ENCODE results near the gene THSD1. TPM values are rescaled to one million over a fixed set of nuclear protein-coding genes. Genes with fewer than 3 reads are reported as not detected.

The THSD1 gene
- total and polyA plus RNA-seq, 7 experiments from 2014 or later, result 0.12 to 0.54 (median 0.29) TPM

- Mint-ChIP-seq H3K27me3 (peaks cover 0 to 5% (median 0%) of the 10 kb centered on the region in 5 donors), H3K36me3 (peaks cover 0 to 9% (median 0%) of the 10 kb centered on the region in 5 donors), H3K4me1 (peaks cover 21 to 57% (median 49%) of the 10 kb centered on the region in 7 donors), H3K27ac (peak overlapping the region; percentile 36 to 94 (median 87)), H3K9me3 (peaks cover 0 to 1% (median 0%) of the 10 kb centered on the region in 11 donors), H3K4me3 (peak overlapping the region; percentile 80 to 95 (median 88))
- ChIA-PET CTCF (interaction anchor here (0.6 to 2.3 kb wide), 10 partner anchors 8 to 262 kb away, joined by 3 to 11 read pairs (median 4); partner anchors contain the start of gene SUGT1), POLR2A (interaction anchor here (0.9 to 1.9 kb wide), 4 partner anchors 18 to 997 kb away, joined by 3 to 7 read pairs (median 6); partner anchors contain the start of gene SUGT1)
- intact Hi-C loops (cut with micrococcal nuclease), result loop anchor here (2.0 to 10.0 kb wide), 3 partner anchors 34 to 1536 kb away; no protein-coding TSS in a partner anchor
- peaks cover 0 to 4% (median 0%) of the 10 kb centered on the region in 3 experiments for H3K36me3 ChIP-seq (ENCODE audit: control insufficient read depth in 2 of 3, insufficient read depth in 3 of 3, low read length in 3 of 3)
- H3K4me1 ChIP-seq (ENCODE audit: control insufficient read depth in 2 of 2, insufficient read depth in 2 of 2, low read length in 2 of 2), result peaks cover 29 to 30% of the 10 kb centered on the region in 2 donors
- no peaks in the 10 kb centered on the region for H3K27me3 ChIP-seq (ENCODE audit: control insufficient read depth in 2 of 2, insufficient read depth in 2 of 2, low read length in 2 of 2)
- H3K9me3 ChIP-seq (ENCODE audit: control insufficient read depth in 2 of 3, low read length in 3 of 3), result no peaks in the 10 kb centered on the region
- DNase-seq (no peak), ATAC-seq (no peak)
- peak overlapping the region; percentile 48 for H3K27ac ChIP-seq (ENCODE audit: low read depth, low read length)
- H3K4me3 ChIP-seq (ENCODE audit: low read length), result no peak overlapping the region
Measured at GRCh38 chr13:52451135-52451804, 45.3 kb upstream of the THSD1 start.

GRCh38 chr13:52450793-52451116 lies 44.8 kb upstream of the THSD1 start:
- CTCF ChIA-PET, result interaction anchor here (0.6 to 2.3 kb wide), 10 partner anchors 8 to 262 kb away, joined by 3 to 11 read pairs (median 4); partner anchors contain the start of gene SUGT1
- DNase-seq (no peak), ATAC-seq (no peak)
- Histone ChIP-seq H3K9me3 (ENCODE audit: control insufficient read depth in 2 of 3, low read length in 3 of 3) (no peaks in the 10 kb centered on the region), H3K4me3 (ENCODE audit: low read length) (peak overlapping the region; percentile 92), H3K27me3 (ENCODE audit: control insufficient read depth in 2 of 2, insufficient read depth in 2 of 2, low read length in 2 of 2) (no peaks in the 10 kb centered on the region), H3K27ac (ENCODE audit: low read depth, low read length) (peak overlapping the region; percentile 48), H3K4me1 (ENCODE audit: control insufficient read depth in 2 of 2, insufficient read depth in 2 of 2, low read length in 2 of 2) (peaks cover 26 to 27% of the 10 kb centered on the region in 2 donors), H3K36me3 (ENCODE audit: control insufficient read depth in 2 of 3, insufficient read depth in 3 of 3, low read length in 3 of 3) (peaks cover 0 to 4% (median 0%) of the 10 kb centered on the region in 3 experiments)
- Mint-ChIP-seq H3K36me3 (peaks cover 0 to 6% (median 0%) of the 10 kb centered on the region in 5 donors), H3K27ac (peak overlapping the region; percentile 36 to 94 (median 87)), H3K4me1 (peaks cover 17 to 54% (median 45%) of the 10 kb centered on the region in 7 donors), H3K27me3 (peaks cover 0 to 5% (median 0%) of the 10 kb centered on the region in 5 donors), H3K9me3 (peaks cover 0 to 1% (median 0%) of the 10 kb centered on the region in 11 donors), H3K4me3 (peak overlapping the region; percentile 80 to 95 (median 88))
- intact Hi-C loops (cut with micrococcal nuclease), result loop anchor here (1.0 to 10.0 kb wide), 10 partner anchors 15 to 1536 kb away; partner anchors contain the start of gene SUGT1 (in 2 of the 2)
- POLR2A ChIA-PET, result interaction anchor here (1.1 to 1.9 kb wide), 4 partner anchors 18 to 203 kb away, joined by 4 to 7 read pairs (median 6); partner anchors contain the start of gene SUGT1

DNA sequence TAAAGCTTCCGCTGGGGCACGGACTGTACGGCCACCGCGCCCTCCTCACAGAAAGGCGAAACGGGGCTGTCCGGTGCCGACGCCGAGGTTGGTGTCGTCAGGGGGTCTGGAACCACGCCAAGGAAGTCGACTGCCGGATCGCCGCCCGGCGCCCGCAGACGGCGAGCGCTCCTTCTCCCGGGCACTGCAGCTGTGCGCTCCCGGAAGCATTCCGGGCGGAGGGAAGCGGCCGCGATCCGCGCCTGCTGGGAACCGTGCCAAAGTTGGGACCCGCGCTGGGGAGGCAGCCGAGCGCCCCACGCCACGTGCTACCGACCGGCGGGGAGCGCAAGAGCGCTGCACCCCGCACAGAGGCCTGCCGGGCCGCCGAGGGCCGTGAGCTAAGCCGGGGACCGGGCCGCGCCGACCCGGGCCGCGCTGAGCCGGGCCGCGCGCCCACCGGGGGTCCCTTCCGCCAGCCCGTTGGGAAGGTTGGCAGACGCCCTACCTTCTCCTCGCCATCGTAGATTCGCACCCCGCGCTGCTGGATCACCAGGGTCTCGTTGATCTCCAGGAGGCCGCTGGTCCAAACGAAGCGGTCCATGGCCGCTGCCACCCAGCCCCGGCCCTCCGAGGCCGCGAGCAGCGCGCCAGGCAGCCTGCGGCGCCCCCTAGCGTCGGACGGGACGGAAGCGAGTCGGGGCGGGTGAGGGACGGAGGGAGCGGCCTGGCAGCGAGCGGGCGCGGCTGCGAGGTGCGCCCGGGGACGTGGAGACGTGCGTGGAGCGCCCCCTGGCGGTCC lies 44.2 kb upstream of the THSD1 start, which contains the start of gene VPS36:
Gene VPS36 (minus strand): TSS at position 623 of the 781 bp plus-strand sequence. CDS start 40 bp downstream, at position 583.
- H3K36me3 Mint-ChIP-seq, result peaks cover 0 to 6% (median 0%) of the 10 kb centered on the region in 5 donors
- ChIA-PET POLR2A (interaction anchor here (0.7 to 2.1 kb wide), 7 partner anchors 10 to 256 kb away, joined by 3 to 7 read pairs (median 4); partner anchors contain the start of gene SUGT1), CTCF (interaction anchor here (0.5 to 2.3 kb wide), 13 partner anchors 9 to 261 kb away, joined by 3 to 11 read pairs (median 4); partner anchors contain the start of gene SUGT1)
- H3K4me3 Mint-ChIP-seq, result peak within 1 kb of the TSS; percentile 80 to 98 (median 94)
- peak; percentile 85 for ATAC-seq
- H3K4me3 ChIP-seq (ENCODE audit: low read length), result peak within 1 kb of the TSS; percentile 92
- H3K4me1 ChIP-seq (ENCODE audit: control insufficient read depth in 2 of 2, insufficient read depth in 2 of 2, low read length in 2 of 2), result peaks cover 26 to 27% of the 10 kb centered on the region in 2 donors
- peak within 1 kb of the TSS; percentile 88 for H3K27ac ChIP-seq (ENCODE audit: low read depth, low read length)
- peaks cover 17 to 52% (median 45%) of the 10 kb centered on the region in 7 donors for H3K4me1 Mint-ChIP-seq
- peak; percentile 85 to 99 (median 95) for DNase-seq
- no peaks in the 10 kb centered on the region for H3K27me3 ChIP-seq (ENCODE audit: control insufficient read depth in 2 of 2, insufficient read depth in 2 of 2, low read length in 2 of 2)
- peaks cover 0 to 3% (median 0%) of the 10 kb centered on the region in 5 donors for H3K27me3 Mint-ChIP-seq
- no peaks in the 10 kb centered on the region for H3K9me3 Mint-ChIP-seq
- H3K27ac Mint-ChIP-seq, result peak within 1 kb of the TSS; percentile 58 to 96 (median 90)
- no peaks in the 10 kb centered on the region for H3K9me3 ChIP-seq (ENCODE audit: control insufficient read depth in 2 of 3, low read length in 3 of 3)
- intact Hi-C loops (cut with micrococcal nuclease), result loop anchor here (1.0 to 10.0 kb wide), 10 partner anchors 15 to 1535 kb away; partner anchors contain the start of gene SUGT1 (in 2 of the 2)
- H3K36me3 ChIP-seq (ENCODE audit: control insufficient read depth in 2 of 3, insufficient read depth in 3 of 3, low read length in 3 of 3), result peaks cover 0 to 4% (median 0%) of the 10 kb centered on the region in 3 experiments

DNA sequence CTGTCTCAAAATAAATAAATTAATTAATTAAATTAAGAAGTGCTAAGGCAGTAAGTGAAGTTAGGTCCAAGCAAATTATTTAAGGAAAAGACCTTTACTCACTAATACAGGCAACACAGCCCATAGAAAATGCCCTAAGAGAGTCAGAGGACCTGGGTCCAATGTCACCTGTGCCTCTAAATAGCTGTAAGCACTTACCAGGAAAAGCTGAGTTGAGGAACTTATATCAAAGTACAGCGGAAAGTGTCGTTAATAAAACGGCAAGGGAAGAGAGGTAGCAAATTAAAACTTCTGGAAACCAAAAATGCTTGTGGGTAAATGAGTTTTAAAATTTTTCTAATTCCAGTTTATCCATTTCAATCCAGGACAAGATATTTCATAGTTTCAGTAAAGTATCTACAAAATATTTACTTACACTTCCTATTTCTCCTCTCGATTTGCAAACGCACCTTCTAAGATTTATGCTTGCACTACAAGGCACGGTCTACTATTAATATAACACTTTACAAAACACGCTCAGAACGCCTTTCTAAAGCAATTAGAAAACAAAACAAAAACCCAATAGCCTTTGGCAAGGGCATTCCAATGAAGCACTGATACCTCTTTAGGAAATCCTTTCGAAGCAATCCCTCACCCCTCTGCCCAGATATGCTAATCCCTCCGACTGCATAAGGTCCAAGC lies 43.5 kb upstream of the THSD1 start:
- Histone ChIP-seq H3K4me3 (ENCODE audit: low read length) (peak overlapping the region; percentile 92), H3K36me3 (ENCODE audit: control insufficient read depth in 2 of 3, insufficient read depth in 3 of 3, low read length in 3 of 3) (peaks cover 0 to 4% (median 0%) of the 10 kb centered on the region in 3 experiments), H3K4me1 (ENCODE audit: control insufficient read depth in 2 of 2, insufficient read depth in 2 of 2, low read length in 2 of 2) (peaks cover 25 to 26% of the 10 kb centered on the region in 2 donors), H3K27ac (ENCODE audit: low read depth, low read length) (peak overlapping the region; percentile 88), H3K9me3 (ENCODE audit: control insufficient read depth in 2 of 3, low read length in 3 of 3) (no peaks in the 10 kb centered on the region), H3K27me3 (ENCODE audit: control insufficient read depth in 2 of 2, insufficient read depth in 2 of 2, low read length in 2 of 2) (no peaks in the 10 kb centered on the region)
- Mint-ChIP-seq H3K36me3 (peaks cover 0 to 6% (median 0%) of the 10 kb centered on the region in 5 donors), H3K4me1 (peaks cover 14 to 47% (median 38%) of the 10 kb centered on the region in 7 donors), H3K4me3 (peak overlapping the region; percentile 80 to 98 (median 94)), H3K9me3 (no peaks in the 10 kb centered on the region), H3K27ac (peak overlapping the region; percentile 58 to 96 (median 89)), H3K27me3 (peaks cover 0 to 2% (median 0%) of the 10 kb centered on the region in 5 donors)
- ATAC-seq (no peak), DNase-seq (no peak)
- intact Hi-C loops (cut with micrococcal nuclease), result loop anchor here (1.0 to 10.0 kb wide), 10 partner anchors 14 to 1535 kb away; partner anchors contain the start of gene SUGT1 (in 2 of the 2)
- POLR2A ChIA-PET, result interaction anchor here (0.7 to 2.1 kb wide), 5 partner anchors 9 to 256 kb away, joined by 3 to 7 read pairs (median 4); no protein-coding TSS in a partner anchor
- CTCF ChIA-PET, result interaction anchor here (0.5 to 2.3 kb wide), 8 partner anchors 9 to 255 kb away, joined by 3 to 11 read pairs (median 5); no protein-coding TSS in a partner anchor

DNA sequence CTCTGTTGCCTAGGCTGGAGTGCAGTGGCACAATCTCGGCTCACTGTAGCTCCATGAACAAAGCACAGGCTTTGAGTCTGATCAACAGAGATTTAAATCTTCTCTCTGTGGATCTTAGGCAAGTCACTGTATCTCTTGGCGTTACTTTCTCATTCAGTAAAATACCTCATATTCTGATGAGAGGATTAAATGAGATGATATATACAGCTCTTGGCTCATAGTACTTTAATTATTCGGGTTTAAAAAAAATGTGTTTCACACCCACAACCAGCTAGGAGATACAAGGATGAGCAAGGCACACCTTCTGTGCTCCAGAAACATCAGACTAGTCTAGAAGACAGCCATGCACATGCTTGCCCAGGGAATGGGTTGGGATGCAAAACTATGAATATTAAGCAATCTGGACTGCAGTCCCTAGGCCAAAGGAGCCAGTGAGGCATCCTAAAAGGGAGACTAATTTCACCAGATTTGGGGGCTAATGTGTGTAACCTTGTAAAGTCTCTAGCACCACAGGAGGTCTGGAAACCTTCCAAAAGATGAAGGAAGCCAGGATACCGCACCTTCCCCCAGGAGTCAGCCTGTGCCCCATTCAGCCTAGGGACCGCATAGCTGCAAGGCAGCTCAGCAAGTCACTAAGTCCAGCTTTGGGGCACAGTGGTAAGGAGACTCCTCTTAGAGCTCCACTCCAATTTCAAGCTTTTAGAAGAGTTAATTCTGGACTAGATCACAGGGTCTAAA lies 42.0 kb upstream of the THSD1 start:
- H3K9me3 ChIP-seq (ENCODE audit: control insufficient read depth in 2 of 3, low read length in 3 of 3), result no peaks in the 10 kb centered on the region
- H3K9me3 Mint-ChIP-seq, result no peaks in the 10 kb centered on the region
- H3K27ac Mint-ChIP-seq, result peak overlapping the region in 4 of 9 donors; percentile 34 to 72 (median 55)
- intact Hi-C loops (cut with micrococcal nuclease), result no loop called here
- H3K36me3 ChIP-seq (ENCODE audit: control insufficient read depth in 2 of 3, insufficient read depth in 3 of 3, low read length in 3 of 3), result peaks cover 0 to 4% (median 0%) of the 10 kb centered on the region in 3 experiments
- peaks cover 6 to 42% (median 36%) of the 10 kb centered on the region in 7 donors for H3K4me1 Mint-ChIP-seq
- ATAC-seq (no peak), DNase-seq (no peak)
- H3K4me3 Mint-ChIP-seq, result peak overlapping the region in 8 of 10 donors; percentile 5 to 95 (median 84)
- H3K4me1 ChIP-seq (ENCODE audit: control insufficient read depth in 2 of 2, insufficient read depth in 2 of 2, low read length in 2 of 2), result peaks cover 21 to 22% of the 10 kb centered on the region in 2 donors
- ChIA-PET POLR2A (interaction anchor here (0.6 to 2.1 kb wide), 3 partner anchors 7 to 51 kb away, joined by 4 to 8 read pairs (median 4); no protein-coding TSS in a partner anchor), CTCF (interaction anchor here (0.6 to 1.6 kb wide), 2 partner anchors 99 to 104 kb away, joined by 4 to 5 read pairs; no protein-coding TSS in a partner anchor)
- H3K27me3 ChIP-seq (ENCODE audit: control insufficient read depth in 2 of 2, insufficient read depth in 2 of 2, low read length in 2 of 2), result no peaks in the 10 kb centered on the region
- no peak overlapping the region for H3K27ac ChIP-seq (ENCODE audit: low read depth, low read length)
- H3K4me3 ChIP-seq (ENCODE audit: low read length), result no peak overlapping the region
- peaks cover 0 to 4% (median 0%) of the 10 kb centered on the region in 5 donors for H3K36me3 Mint-ChIP-seq
- H3K27me3 Mint-ChIP-seq, result peaks cover 0 to 2% (median 0%) of the 10 kb centered on the region in 5 donors

Measured in naive thymus-derived CD4-positive, alpha-beta T cell (primary cell).